TTC549 (cell line): ENCODE results near the gene PAK6.
A peak's percentile ranks its signal among the peaks of the same experiment; 100 is the strongest.

Experiments
- FAIRE-seq: peaks from 2 replicates; lab custom pipeline; 2012; peaks lifted over from hg19 to GRCh38; lab: Jason Lieb, UNC

The PAK6 gene

GRCh38 chr15:40238532-40239403 is at the start of gene PAK6:
Gene PAK6, plus strand, starts transcription at chr15:40239063. Its CDS starts 25,723 bp downstream, at chr15:40264786.
- FAIRE-seq = no peak

- no peak for FAIRE-seq
Measured at GRCh38 chr15:40190591-40190990, 48.3 kb upstream of the PAK6 start.

GRCh38 chr15:40192942-40193341 is 45.9 kb upstream of the PAK6 start:
- no peak for FAIRE-seq

- no peak for FAIRE-seq
Measured at GRCh38 chr15:40197434-40197833, 41.4 kb upstream of the PAK6 start.

- FAIRE-seq = no peak
Measured at GRCh38 chr15:40198355-40199085, 40.3 kb upstream of the PAK6 start.

- no peak for FAIRE-seq
Measured at GRCh38 chr15:40204100-40204499, 34.8 kb upstream of the PAK6 start.

- FAIRE-seq = peak; percentile 80
Measured at GRCh38 chr15:40217166-40217824, 21.6 kb upstream of the PAK6 start.

- FAIRE-seq = no peak
Measured at GRCh38 chr15:40219801-40220200, 19.1 kb upstream of the PAK6 start.

- FAIRE-seq = no peak
Measured at GRCh38 chr15:40222131-40222530, 16.7 kb upstream of the PAK6 start.

GRCh38 chr15:40226736-40227135 is 12.1 kb upstream of the PAK6 start:
- FAIRE-seq = no peak

- no peak for FAIRE-seq
Measured at GRCh38 chr15:40229316-40229715, 9.5 kb upstream of the PAK6 start.

GRCh38 chr15:40229956-40230355 is 8.9 kb upstream of the PAK6 start:
- FAIRE-seq = no peak

GRCh38 chr15:40232625-40233070 is 6.2 kb upstream of the PAK6 start:
- FAIRE-seq = no peak

- no peak for FAIRE-seq
Measured at GRCh38 chr15:40233727-40234577, 4.9 kb upstream of the PAK6 start.

GRCh38 chr15:40234783-40235182 is 4.1 kb upstream of the PAK6 start:
- FAIRE-seq = no peak

GRCh38 chr15:40235201-40235885 is 3.5 kb upstream of the PAK6 start:
- no peak for FAIRE-seq

- FAIRE-seq = no peak
Measured at GRCh38 chr15:40239404-40239692, 485 bp downstream of the PAK6 start.

GRCh38 chr15:40239693-40240618 is 1.1 kb downstream of the PAK6 start:
- no peak for FAIRE-seq

- FAIRE-seq = no peak
Measured at GRCh38 chr15:40240619-40241221, 1.9 kb downstream of the PAK6 start.
